ENCODE measurements around the gene GUCA2A.

Gene GUCA2A

GRCh38 chr1:42155362-42155761 lies 9.2 kb downstream of the GUCA2A start:
- H3K4me3 ChIP-seq (ENCODE audit: low read depth, low read length): no peak overlapping the region
- TF ChIP-seq MYC (IDR thresholded peaks at IDR 0.05; ENCODE audit: low read depth, low read length) (no peak), POLR2A (IDR thresholded peaks at IDR 0.05; ENCODE audit: extremely low read depth, insufficient read length) (no peak), CTCF (IDR thresholded peaks at IDR 0.05; ENCODE audit: low read depth, low read length) (no peak), MAX (IDR thresholded peaks at IDR 0.05; ENCODE audit: low read depth, low read length) (no peak)
- no peak for DNase-seq (ENCODE audit: low read depth)

- no peak for DNase-seq (ENCODE audit: low read depth)
- no peak overlapping the region for H3K4me3 ChIP-seq (ENCODE audit: low read depth, low read length)
- TF ChIP-seq CTCF (IDR thresholded peaks at IDR 0.05; ENCODE audit: low read depth, low read length) (no peak), MYC (IDR thresholded peaks at IDR 0.05; ENCODE audit: low read depth, low read length) (no peak), MAX (IDR thresholded peaks at IDR 0.05; ENCODE audit: low read depth, low read length) (no peak), POLR2A (IDR thresholded peaks at IDR 0.05; ENCODE audit: extremely low read depth, insufficient read length) (no peak)
Measured at GRCh38 chr1:42154685-42155084, 9.9 kb downstream of the GUCA2A start.

- DNase-seq (ENCODE audit: low read depth): no peak
- TF ChIP-seq MYC (IDR thresholded peaks at IDR 0.05; ENCODE audit: low read depth, low read length) (no peak), POLR2A (IDR thresholded peaks at IDR 0.05; ENCODE audit: extremely low read depth, insufficient read length) (no peak), MAX (IDR thresholded peaks at IDR 0.05; ENCODE audit: low read depth, low read length) (no peak), CTCF (IDR thresholded peaks at IDR 0.05; ENCODE audit: low read depth, low read length) (no peak)
- no peak overlapping the region for H3K4me3 ChIP-seq (ENCODE audit: low read depth, low read length)
Measured at GRCh38 chr1:42153624-42154023, 10.9 kb downstream of the GUCA2A start.

- TF ChIP-seq POLR2A (IDR thresholded peaks at IDR 0.05; ENCODE audit: extremely low read depth, insufficient read length): no peak
- no peak for TF ChIP-seq CTCF (IDR thresholded peaks at IDR 0.05; ENCODE audit: low read depth, low read length)
- no peak for DNase-seq (ENCODE audit: low read depth)
- H3K4me3 ChIP-seq (ENCODE audit: low read depth, low read length): no peak within 1 kb of the TSS
Measured at GRCh38 chr1:42152907-42153600, 11.5 kb downstream of the GUCA2A start, which contains the start of gene GUCA2B. Gene GUCA2B, plus strand, starts transcription at chr1:42153410. Its CDS starts 41 bp downstream, at chr1:42153451.

- TF ChIP-seq MAX (IDR thresholded peaks at IDR 0.05; ENCODE audit: low read depth, low read length) (no peak), POLR2A (IDR thresholded peaks at IDR 0.05; ENCODE audit: extremely low read depth, insufficient read length) (no peak), MYC (IDR thresholded peaks at IDR 0.05; ENCODE audit: low read depth, low read length) (no peak), CTCF (IDR thresholded peaks at IDR 0.05; ENCODE audit: low read depth, low read length) (no peak)
- H3K4me3 ChIP-seq (ENCODE audit: low read depth, low read length): no peak overlapping the region
- DNase-seq (ENCODE audit: low read depth): no peak
Measured at GRCh38 chr1:42152119-42152518, 12.4 kb downstream of the GUCA2A start.

All from NB4 (cell line).